OCI-LY1 (cell line): ENCODE data around the gene TJP3.

Experiments
- H2AFZ ChIP-seq: fragments of 200-600 bp; sonication (generic), shearing (Covaris generic); 2 replicates; pipeline ENCODE4 v1.6.0; 2014; ENCODE audit warnings: antibody characterized with exemption, mild to moderate bottlenecking, low read length
- H3F3A ChIP-seq: fragments of 200-600 bp; sonication (generic), shearing (Covaris generic); 2 replicates; pipeline ENCODE4 v1.6.0; 2014; ENCODE audit warnings: mild to moderate bottlenecking, antibody characterized with exemption, low read length, moderate library complexity; ENCODE audit not compliant: insufficient read depth
- H3K27ac ChIP-seq: fragments of 200-600 bp; sonication (generic); 2 replicates; pipeline ENCODE4 v1.5.1; 2014; ENCODE audit warnings: low read length, mixed run types, mild to moderate bottlenecking, low read depth; ENCODE audit not compliant: poor library complexity, severe bottlenecking
- H3K27me3 ChIP-seq: fragments of 200-600 bp; sonication (generic); 2 replicates; pipeline ENCODE4 v1.6.0; 2014; ENCODE audit warnings: antibody characterized with exemption, mild to moderate bottlenecking, low read length, moderate library complexity; ENCODE audit not compliant: insufficient read depth
- H3K36me3 ChIP-seq: fragments of 200-600 bp; sonication (generic); 2 replicates; pipeline ENCODE4 v1.6.1; 2014; ENCODE audit warnings: mild to moderate bottlenecking, antibody characterized with exemption, low read length, moderate library complexity, mixed read lengths; ENCODE audit not compliant: insufficient read depth
- H3K4me1 ChIP-seq: fragments of 200-600 bp; sonication (generic); 2 replicates; pipeline ENCODE4 v1.5.1; 2014; ENCODE audit warnings: mild to moderate bottlenecking, low read length, moderate library complexity; ENCODE audit not compliant: insufficient read depth, severe bottlenecking
- H3K4me2 ChIP-seq: fragments of 200-600 bp; sonication (generic), shearing (Covaris generic); 2 replicates; pipeline ENCODE4 v1.6.1; 2014; ENCODE audit warnings: low read length
- H3K4me3 ChIP-seq: fragments of 200-600 bp; sonication (generic); 2 replicates; pipeline ENCODE4 v1.5.1; 2014; ENCODE audit warnings: low read length, low read depth, mild to moderate bottlenecking, mixed read lengths; ENCODE audit not compliant: poor library complexity, severe bottlenecking
- H3K79me2 ChIP-seq: fragments of 200-600 bp; shearing (Covaris generic); 2 replicates; pipeline ENCODE4 v1.6.1; 2016; ENCODE audit warnings: mixed run types, low read length, mixed read lengths; ENCODE audit not compliant: insufficient read depth
- H3K9ac ChIP-seq: fragments of 200-600 bp; sonication (generic), shearing (Covaris generic); 2 replicates; pipeline ENCODE4 v1.6.1; 2014; ENCODE audit warnings: mild to moderate bottlenecking, low read length, mixed read lengths
- H3K9me2 ChIP-seq: fragments of 200-600 bp; sonication (generic), shearing (Covaris generic); 2 replicates; pipeline ENCODE4 v1.6.1; 2014; ENCODE audit warnings: low read depth, mild to moderate bottlenecking, low read length, mixed read lengths
- H3K9me3 ChIP-seq: fragments of 200-600 bp; shearing (Covaris generic); 2 replicates; pipeline ENCODE4 v1.6.1; 2014; ENCODE audit warnings: low read length, mixed read lengths
- H4K20me1 ChIP-seq: fragments of 200-600 bp; sonication (generic), shearing (Covaris generic); 2 replicates; pipeline ENCODE4 v1.6.0; 2016; ENCODE audit warnings: mild to moderate bottlenecking, low read length; ENCODE audit not compliant: insufficient read depth
- CTCF ChIP-seq: fragments of 200-600 bp; sonication (generic), shearing (Covaris generic); IDR thresholded peaks from 2 replicates; pipeline ENCODE4 v1.5.1; 2017; ENCODE audit warnings: mild to moderate bottlenecking, antibody characterized with exemption, low read length, moderate library complexity, mixed read lengths
- EZH2 ChIP-seq: fragments of 200-600 bp; sonication (generic), shearing (Covaris generic); IDR thresholded peaks from 2 replicates; pipeline ENCODE4 v1.8.0; 2017; ENCODE audit warnings: borderline replicate concordance, mixed run types, mild to moderate bottlenecking, antibody characterized with exemption, low read length, moderate library complexity, mixed read lengths

Gene TJP3

GRCh38 chr19:3774621-3775373, 66.6 kb downstream of the TJP3 start:
- Histone ChIP-seq H3K9me3 (no peaks in the 10 kb centered on the region), H3K9ac (no peak overlapping the region), H3K27ac (no peak overlapping the region), H3K27me3 (no peaks in the 10 kb centered on the region), H3K9me2 (no peaks in the 10 kb centered on the region), H3K36me3 (no peaks in the 10 kb centered on the region), H4K20me1 (no peaks in the 10 kb centered on the region), H3K4me3 (no peak overlapping the region), H3K4me2 (no peak overlapping the region), H3K79me2 (no peaks in the 10 kb centered on the region), H3F3A (no peaks in the 10 kb centered on the region), H2AFZ (no peak overlapping the region), H3K4me1 (no peaks in the 10 kb centered on the region)
- TF ChIP-seq EZH2 (no peak), CTCF (no peak)

GRCh38 chr19:3775374-3775711, 67.2 kb downstream of the TJP3 start:
- Histone ChIP-seq H2AFZ (no peak overlapping the region), H3K9ac (no peak overlapping the region), H3K36me3 (no peaks in the 10 kb centered on the region), H3K4me1 (no peaks in the 10 kb centered on the region), H3K9me2 (no peaks in the 10 kb centered on the region), H3K27me3 (no peaks in the 10 kb centered on the region), H3K4me3 (no peak overlapping the region), H3K9me3 (no peaks in the 10 kb centered on the region), H3K27ac (no peak overlapping the region), H4K20me1 (no peaks in the 10 kb centered on the region), H3K79me2 (no peaks in the 10 kb centered on the region), H3K4me2 (no peak overlapping the region), H3F3A (no peaks in the 10 kb centered on the region)
- TF ChIP-seq CTCF (no peak), EZH2 (no peak)

- Histone ChIP-seq H3K4me1 (no peaks in the 10 kb centered on the region), H3F3A (no peaks in the 10 kb centered on the region), H4K20me1 (no peaks in the 10 kb centered on the region), H3K79me2 (no peaks in the 10 kb centered on the region), H3K4me2 (no peak overlapping the region), H3K4me3 (no peak overlapping the region), H2AFZ (no peak overlapping the region), H3K36me3 (no peaks in the 10 kb centered on the region), H3K9ac (no peak overlapping the region), H3K9me2 (no peaks in the 10 kb centered on the region), H3K27me3 (peaks cover 3% of the 10 kb centered on the region; the same call in 1 of the 2 replicates), H3K27ac (no peak overlapping the region), H3K9me3 (no peaks in the 10 kb centered on the region; the same call in 1 of the 2 replicates)
- TF ChIP-seq CTCF: no peak
- no peak for TF ChIP-seq EZH2
These were observed 67.6 kb downstream of the TJP3 start for GRCh38 chr19:3775831-3776230.
